NCI-H774 (cell line): ENCODE data around the gene FAM72D.
"Not testable (repeated sequence)": the region's sequence is repeated elsewhere in the genome, so short reads cannot be mapped to it uniquely, and the experiment has no call there.

Source experiments
- DNase-seq: peaks from one replicate; lab custom pipeline; 2025; lab: John Stamatoyannopoulos, UW

FAM72D gene

DNA sequence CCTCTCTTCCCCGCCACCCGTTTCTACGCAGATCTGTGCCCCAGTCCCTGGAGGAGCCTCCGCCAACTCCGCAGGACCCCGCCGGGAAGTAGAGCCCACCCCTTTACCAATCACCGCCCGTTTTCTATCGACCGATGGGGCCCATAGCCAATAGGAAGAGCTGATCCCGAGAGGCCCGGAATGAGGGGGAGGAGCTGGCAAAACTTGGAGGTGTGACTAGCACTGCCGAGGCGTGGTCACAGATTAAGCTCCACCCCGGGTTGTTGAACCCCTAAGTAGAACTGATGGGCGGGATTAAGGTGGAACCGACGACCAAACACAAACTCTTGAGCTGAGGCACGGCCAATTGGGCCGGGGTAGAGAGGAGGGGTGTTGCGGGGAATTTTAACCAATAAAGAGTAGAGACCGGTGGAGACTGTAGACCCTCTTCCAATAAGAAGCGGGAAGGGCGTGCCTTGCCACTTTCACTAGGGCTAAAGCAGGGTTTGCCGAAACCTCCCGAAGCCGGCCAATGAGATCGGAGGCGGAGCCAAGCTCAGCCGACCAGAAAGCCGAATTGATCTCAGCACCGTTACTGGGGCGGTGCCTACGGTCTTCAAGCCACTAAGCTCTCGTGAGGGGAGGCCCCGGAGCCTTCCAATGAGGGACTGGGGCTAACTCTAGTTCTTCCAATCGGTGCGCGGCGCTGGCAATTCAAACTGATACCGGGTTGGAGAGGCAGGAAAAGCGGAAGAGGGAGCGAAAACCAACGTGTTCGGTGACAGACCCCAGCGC is at the start of gene FAM72D, which contains the start of gene SRGAP2B:
FAM72D (plus strand) TSS at position 691 of the 774 bp plus-strand sequence. CDS start 874 bp downstream, outside the sequence.
SRGAP2B (minus strand) TSS at position 45 of the 774 bp plus-strand sequence. CDS start 2,427 bp downstream, outside the sequence.
- not testable (repeated sequence) for DNase-seq

DNA sequence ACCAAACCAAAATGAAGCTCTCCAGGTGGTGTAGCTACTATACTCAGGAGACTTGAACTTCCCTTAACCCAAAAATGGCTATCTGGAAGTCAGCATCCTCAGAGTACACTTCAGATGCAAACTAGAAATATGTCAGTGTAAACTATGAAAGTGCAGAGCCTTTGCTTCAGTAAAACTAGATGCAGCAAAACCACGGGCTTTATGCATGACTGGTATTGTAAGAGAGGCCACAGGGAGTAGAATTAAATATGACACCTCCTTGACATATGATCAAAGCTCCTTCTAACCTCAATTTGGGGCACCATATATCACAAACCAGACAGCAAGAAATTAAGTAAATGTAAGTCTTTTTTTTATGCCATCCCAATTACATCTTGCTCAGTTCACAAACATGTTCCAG is 48.2 kb upstream of the FAM72D start:
- not testable (repeated sequence) for DNase-seq

DNA sequence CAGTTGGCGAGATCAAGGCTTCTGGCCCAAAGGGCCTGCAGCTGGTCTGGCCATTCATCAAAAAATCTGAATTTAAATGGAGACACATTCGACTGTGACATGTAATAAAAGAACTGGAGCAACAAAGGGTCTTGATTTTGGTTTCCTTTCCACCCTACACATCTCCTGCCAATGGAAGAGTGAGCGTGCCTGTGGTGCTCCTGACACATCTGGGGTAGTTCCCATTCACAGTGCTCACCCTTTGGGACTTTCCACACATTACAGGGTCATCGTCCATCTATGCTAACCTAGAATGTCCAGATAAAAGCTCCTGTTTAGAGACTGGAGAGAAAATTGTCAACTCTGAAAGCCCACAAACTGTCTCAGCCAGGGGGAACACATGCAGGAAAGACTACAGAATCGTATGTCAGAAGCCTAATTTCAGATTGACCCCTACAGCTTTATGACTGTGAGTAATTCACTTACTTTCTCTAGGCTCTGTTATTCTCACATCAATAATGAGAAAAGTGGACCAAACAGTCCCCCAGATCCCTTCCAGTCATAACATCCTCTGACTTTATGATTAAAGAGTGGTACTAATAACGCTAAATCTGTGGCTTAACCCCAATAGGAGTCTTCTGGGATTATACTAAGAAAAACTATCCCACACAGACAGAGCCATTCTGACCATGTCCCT is 47.5 kb upstream of the FAM72D start:
- not testable (repeated sequence) for DNase-seq

DNA sequence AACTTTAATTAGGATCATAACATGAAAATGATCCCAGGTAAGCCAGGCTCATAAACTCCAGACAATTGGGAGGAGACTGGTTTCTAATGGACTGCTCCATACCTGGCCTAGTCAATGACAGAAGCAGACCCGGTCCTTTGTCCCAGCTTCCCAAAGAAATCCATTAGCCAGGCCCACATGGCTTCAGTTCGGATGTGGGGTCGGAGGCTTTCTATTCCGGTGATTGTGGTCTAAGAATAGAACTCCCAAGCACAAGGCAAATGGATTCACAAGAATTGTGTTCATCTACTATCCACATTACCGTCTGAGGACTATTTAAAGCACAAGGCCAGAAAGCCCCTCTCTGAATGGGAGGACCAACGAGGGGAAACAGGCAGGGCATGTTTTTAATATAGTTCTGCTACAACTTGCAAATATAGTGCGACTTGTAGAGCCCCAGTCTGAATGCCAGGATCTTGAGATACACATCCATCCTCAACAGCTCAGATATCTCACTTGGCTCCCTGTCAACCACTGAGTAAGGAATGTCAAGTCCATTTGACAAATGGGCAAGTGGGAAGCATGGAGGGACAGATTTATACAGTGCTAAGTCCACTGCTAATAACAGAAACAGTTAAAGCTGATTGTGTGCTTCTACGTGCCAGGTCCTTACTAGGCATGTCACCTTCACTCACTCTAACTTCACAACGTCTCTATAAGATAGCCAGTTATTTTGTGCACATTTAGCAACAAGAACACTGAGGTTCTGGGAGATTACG is 43.6 kb upstream of the FAM72D start:
- DNase-seq, result not testable (repeated sequence)

DNA sequence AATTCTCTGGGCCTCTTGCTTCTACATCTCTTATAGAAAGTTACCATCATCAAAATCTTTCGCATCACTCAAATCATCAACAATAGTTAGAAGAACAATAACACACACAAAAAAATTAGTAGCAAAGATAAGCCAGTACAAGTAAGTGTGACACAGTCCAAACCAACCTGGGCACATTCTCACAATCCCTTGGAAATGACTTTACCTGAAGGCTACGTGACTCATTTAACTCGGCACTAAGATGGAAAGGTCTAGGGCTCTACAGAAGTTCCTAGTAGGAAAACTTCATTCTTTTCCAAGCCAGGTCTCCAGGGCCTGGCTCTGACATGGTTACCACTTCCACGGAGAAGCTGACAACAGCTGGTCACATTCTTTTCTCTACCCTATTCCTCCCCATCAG is 42.3 kb upstream of the FAM72D start:
- not testable (repeated sequence) for DNase-seq

DNA sequence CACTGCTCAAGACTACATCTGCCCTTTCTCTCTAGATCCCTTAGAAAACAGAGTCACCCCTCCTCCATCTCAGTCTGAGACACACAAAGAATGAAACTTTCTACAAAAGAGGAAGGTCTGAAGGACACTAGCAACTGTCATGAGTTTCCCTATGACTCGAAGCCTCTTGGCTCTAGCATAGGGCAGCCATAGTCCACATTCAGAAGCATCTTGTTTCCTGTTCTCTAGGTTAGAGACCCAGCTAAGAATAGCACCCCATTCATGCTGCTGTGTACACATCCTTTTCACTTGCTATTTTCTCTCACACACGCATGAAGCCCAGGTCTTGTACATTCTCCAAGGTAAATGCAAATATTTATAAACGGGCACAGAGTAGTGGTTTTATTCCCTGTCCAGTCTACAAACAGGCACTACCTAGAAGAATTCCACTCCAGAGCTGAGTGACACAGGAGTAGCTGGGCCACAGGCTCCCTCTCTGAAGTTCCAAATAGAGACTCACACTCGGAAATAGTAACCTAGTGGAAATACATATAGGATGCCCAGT is 40.5 kb upstream of the FAM72D start:
- DNase-seq, result not testable (repeated sequence)

DNA sequence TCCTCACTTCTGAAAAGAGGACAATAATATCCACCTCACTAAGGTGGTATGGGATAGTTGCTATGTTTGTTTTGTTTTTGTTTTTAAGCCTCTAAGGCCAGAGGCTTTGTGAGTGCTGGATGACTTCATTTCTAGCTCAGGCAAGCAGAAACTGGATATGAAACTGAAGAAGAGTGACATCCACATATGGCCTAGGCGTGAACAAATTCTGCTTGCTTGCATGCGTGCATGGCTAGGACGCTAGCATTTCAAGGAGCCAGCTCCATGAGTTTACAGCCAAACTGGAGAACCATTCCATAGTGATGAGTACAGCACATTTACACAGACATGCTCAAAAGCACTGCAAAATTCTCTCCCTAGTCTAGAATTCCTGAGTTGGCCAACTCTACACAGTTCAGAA is 37.6 kb upstream of the FAM72D start:
- not testable (repeated sequence) for DNase-seq

DNA sequence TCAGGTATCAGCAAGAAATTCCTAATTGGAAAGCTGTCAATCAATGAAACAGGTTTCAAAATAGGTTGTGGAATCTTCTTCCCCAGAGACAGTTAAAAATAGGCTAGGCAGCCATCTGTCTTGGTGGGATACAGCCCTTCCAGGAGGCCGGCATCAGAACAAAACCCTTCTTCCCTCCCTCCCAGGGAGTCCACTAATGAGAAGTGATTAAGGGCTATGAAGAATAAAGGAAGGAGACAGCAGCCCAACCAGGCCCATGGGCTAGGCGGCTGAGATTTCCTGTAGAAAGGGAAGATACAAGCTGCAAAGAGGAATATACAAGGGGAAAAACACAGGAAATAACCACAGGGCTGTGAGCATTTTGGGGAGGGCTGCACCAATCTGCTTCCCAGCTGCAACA is 32.5 kb upstream of the FAM72D start:
- DNase-seq, result not testable (repeated sequence)

DNA sequence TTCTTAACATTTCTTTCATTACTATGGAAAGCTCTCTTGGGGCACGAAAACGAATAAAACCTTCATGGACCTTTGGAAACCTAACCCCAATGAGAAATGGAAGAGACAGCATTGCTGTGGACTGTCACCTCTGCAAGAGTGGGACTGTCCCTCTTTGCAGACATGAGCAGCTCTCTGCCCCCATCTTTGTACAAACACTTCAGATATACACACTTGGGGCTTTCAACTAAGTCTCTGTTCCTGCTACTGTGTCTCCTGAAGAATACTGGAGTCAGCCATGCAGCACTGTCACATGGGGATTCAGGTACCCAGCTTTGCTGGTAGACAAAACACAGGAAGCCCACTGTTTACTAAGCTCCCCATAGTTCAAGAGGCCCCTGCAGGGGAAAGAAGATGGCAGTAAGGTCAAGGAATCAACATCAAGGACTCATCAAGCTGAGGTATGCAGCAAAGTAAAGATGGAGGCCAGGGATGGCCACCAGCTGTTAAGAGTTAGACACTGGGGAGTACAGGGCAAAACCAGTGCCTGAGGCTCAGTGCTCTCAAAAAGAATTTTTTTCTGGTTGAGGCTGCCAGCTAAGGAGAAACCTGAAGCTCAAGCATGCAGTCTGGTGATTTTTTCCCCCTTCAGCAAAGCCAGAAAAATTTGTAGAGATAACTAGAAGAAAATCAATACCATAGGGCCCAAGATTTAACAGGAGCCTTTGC is 31.7 kb upstream of the FAM72D start:
- not testable (repeated sequence) for DNase-seq

DNA sequence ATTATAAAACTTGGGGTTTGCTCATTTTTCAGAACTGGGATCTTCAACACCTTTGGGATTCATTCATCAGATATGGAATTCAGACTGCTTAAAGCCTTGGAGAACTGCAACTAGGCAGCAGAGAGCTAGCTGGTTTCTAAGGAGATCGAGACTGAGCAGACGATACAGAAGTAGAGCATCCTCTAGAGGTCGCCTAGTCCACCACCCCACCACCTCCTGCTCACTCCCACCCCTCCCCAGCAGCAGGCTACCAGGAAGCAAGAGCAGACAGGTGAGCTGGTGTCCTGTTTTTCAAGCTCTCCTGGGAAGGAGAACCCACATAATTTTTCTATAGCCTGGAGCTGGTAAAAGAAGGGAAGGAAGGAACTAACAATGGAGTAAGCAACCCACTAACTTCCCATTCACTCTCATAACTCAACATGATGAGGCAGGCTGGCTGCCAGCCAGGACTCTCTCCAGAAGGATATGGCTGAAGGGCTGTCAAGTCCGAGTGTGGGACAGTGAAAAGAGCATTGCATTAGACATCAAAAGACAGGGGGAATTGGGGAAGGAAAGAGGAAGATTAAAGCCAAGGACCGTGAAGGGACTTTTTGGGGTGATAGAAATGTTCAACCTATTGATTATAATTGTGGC is 30.5 kb upstream of the FAM72D start:
- not testable (repeated sequence) for DNase-seq

DNA sequence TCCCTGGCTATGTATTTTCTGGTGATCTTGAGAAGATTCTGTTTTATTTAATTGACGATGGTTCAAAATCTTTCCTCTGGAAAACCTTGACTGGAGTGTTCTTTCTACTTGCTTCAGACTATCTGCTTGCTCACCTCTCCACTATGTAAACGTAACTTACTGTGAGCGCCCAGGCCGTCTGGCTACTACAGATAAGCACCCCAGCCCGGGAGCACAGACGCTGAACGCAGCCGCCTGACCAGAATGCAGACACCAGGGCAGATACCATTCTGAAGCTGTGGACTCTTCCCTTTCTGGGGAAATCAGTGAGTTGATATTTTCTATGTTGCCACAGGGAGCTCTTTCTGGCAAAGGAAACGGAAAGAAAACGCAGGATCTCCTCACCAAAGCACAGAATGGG is 29.3 kb upstream of the FAM72D start:
- DNase-seq, result not testable (repeated sequence)

DNA sequence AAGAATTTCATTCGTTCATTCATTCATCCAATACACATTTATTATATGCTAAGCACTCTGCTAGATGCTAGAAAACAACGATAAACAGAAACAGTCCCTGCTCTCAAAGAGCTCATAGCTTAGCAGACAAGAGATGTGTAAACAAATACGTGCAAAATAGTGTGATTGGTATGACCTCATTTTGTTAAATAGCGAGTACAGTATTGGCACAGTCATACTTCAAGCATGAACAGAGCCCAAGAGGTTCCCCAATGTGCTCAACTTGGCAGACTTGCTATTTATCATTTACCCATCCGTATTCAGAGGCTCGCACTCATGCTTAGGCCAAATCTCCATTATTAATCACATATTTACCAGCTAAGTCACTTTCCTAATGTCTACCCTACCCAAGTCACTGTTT is 24.2 kb upstream of the FAM72D start:
- not testable (repeated sequence) for DNase-seq

DNA sequence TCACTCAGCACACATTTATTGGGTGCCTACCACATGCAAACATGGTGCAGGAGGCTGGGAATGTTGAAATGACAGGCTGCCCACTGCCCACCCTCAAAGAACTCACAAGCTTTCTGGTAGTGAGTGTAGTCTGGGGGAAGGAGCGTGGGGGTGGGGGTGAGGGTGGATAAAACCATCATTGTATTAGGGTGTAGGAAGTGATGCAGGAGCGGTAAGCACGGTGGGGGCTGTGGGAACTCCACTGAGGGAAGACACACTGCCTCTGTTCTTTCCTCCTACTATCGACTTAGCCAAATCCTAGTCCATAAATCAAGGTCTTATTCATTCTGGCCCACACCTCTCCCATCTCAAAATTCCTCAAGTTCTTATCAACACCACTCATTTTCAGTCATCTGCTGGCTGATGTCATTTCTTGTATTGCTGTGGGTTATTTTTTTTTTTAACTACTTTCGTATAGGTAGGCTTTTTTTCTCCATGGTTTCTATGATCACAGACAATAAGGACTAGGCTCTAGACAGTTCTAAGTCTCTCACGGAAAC is 21.7 kb upstream of the FAM72D start:
- not testable (repeated sequence) for DNase-seq

DNA sequence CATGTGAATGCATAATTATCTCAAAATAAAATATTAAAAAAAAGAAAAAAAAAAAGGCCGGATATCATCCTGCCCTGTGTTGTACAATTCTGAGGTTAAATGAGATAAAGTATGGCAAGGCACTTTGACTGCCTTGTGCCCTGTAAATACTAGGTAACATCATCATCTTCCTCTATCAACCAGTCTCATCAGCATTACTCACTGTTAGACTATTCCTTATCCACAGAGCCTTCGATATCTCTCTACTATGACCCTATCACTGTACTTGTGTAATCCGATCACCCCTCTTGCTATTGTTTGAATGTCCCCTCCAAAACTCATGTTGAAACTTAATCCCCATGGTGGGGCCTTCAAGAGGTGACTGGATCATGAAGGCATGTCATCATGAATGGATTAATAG is 18.9 kb upstream of the FAM72D start:
- DNase-seq, result not testable (repeated sequence)

DNA sequence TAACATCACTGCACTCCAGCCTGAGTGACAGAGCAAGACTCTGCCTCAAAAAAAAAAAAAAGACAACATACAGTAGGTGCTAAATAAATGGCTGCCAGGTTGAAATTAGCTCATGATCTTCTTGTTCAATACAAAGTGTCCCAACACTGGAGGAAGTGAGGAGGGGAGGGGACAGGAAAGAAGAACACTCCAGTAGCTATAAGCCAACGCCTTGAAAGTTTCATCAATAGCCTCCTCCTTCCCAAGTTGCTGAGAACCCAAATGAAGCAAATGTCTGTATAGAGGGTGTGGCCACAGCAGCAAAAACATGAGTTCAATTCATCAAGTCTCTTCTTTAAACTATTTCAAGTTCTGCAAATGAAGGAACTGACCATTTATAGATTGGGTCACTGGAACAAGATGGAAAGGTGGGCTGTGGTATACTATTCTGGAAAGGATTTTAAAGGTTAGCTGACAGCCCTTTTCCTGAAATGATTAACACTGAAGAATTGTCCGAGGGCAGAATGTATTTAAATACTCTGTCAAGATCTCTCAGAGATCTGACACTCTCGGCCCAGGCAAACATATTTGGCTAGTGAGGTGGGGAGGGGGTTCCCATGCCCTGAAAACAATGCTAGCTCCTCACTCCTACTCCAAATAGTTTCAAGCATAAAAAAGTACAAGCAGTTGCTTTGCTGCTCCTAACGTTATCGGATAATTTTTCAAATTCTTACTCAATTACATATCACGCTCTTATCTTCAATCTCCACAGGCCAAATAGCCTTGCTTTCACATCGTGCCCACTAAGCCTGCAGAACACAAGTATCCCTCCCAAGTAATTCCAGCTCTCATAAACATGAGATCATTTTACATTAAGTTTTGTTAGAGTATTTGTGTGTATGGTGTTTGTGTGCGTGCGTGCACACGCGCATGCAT is 17.6 kb upstream of the FAM72D start:
- not testable (repeated sequence) for DNase-seq

DNA sequence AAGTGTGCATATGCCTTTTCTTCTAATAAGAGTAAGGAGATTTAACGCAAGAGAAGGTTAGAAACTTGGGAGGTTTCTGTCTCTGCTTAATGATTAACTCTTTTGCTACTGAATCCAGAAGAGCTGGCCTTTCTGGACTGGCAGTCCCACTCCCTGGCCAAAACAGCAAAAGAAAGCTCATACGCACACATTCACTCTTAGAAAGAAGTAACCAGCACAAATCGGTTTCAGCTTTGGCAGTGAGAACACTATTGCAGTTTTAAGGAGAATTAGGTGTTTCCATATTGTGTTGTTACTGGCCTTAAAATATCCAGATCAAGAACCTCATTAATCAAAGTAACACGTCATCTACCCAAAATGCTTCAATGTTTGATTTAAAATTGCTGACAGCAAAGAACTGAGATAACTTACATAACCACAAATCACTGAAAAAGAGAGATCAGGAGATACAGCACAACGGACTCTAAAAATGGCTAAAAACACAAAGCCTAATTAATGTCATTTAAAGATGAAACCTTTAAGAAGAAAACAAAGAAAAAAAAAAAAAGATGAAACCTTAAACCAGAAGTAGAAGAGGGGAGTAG is 16.9 kb upstream of the FAM72D start:
- not testable (repeated sequence) for DNase-seq

DNA sequence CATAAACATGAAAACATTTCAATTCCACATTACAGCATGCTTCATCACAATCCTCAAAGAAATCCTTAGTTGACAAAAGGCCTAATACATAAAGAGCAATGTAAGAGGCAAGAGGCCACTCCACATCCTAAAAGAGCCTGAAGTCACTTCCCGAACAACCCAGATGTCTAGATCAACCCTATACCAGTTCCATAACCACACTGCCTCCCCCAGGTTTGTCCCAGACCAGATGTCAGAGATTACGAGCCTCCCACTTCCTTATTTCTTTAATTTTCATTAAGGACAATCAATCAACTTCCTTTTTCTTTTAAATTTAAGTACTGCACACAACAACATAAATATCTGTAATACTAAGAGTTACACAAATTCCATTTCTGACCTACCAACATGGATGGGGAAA is 16.0 kb upstream of the FAM72D start:
- DNase-seq, result not testable (repeated sequence)

DNA sequence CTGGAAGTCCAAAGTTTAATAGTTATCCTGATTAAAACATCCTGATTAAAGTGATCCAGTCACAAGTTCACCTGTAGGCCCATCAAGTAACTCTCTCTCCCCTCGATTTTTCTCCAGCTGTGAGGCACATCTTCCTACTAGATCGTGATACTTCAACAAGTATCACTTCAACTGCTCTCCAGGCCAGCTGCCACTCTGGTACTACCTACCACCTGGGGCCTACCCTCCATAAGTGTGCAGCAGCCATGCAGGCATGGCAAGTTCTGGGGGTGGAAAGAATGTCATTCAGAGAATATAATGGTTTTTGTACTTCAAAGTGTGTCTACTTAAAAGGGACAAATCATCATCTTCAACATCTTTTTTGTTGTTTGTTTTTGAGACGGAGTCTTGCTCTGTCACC is 15.6 kb upstream of the FAM72D start:
- not testable (repeated sequence) for DNase-seq
